ENCODE results near the gene COL26A1. TPM values are rescaled to one million over a fixed set of nuclear protein-coding genes. Genes with fewer than 3 reads are reported as not detected.
A peak's percentile ranks its signal among the peaks of the same experiment; 100 is the strongest.

COL26A1 gene
- total RNA-seq, 6 donors from 2014 or later, result 0.20 to 1.0 (median 0.30) TPM; not detected in 2

DNA sequence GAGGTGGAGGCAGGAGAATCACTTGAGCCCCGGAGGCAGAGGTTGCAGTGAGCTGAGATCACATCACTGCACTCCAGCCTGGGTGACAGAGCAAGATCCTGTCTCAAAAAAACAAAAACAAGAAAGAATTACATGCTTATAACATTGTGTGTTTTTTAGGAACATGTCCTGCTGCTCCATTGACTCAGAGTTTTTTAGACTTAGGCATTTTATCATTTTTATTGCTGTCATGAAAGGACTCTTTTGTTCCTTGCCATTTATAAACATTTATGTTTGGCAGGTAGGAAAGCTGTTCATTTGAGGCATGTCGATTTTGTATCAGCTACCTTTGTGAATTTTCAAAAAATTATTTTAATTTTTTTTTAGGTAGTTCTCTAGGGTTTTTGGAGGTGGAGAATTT is 20.3 kb downstream of the COL26A1 start:
- H3K27ac ChIP-seq, result no peak overlapping the region
- no peaks in the 10 kb centered on the region for H3K9me3 ChIP-seq
- no peaks in the 10 kb centered on the region for H3K4me1 ChIP-seq
- DNase-seq, result no peak
- no peak for TF ChIP-seq POLR2AphosphoS5 (IDR thresholded peaks at IDR 0.05)
- no peak for TF ChIP-seq POLR2A (IDR thresholded peaks at IDR 0.05)
- TF ChIP-seq EP300 (IDR thresholded peaks at IDR 0.05), result no peak
- TF ChIP-seq, protein P1, sequence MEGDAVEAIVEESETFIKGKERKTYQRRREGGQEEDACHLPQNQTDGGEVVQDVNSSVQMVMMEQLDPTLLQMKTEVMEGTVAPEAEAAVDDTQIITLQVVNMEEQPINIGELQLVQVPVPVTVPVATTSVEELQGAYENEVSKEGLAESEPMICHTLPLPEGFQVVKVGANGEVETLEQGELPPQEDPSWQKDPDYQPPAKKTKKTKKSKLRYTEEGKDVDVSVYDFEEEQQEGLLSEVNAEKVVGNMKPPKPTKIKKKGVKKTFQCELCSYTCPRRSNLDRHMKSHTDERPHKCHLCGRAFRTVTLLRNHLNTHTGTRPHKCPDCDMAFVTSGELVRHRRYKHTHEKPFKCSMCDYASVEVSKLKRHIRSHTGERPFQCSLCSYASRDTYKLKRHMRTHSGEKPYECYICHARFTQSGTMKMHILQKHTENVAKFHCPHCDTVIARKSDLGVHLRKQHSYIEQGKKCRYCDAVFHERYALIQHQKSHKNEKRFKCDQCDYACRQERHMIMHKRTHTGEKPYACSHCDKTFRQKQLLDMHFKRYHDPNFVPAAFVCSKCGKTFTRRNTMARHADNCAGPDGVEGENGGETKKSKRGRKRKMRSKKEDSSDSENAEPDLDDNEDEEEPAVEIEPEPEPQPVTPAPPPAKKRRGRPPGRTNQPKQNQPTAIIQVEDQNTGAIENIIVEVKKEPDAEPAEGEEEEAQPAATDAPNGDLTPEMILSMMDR (IDR thresholded peaks at IDR 0.05), result no peak
- no peak for ATAC-seq (ENCODE audit: low FRiP score in 2 of 2)
- H3K4me3 ChIP-seq, result no peak overlapping the region
- WGBS, 2 donors, result 69 to 73% methylated on average over 2 of the region's 2 CpGs
- no peaks in the 10 kb centered on the region for H3K27me3 ChIP-seq
- H3K36me3 ChIP-seq, result no peaks in the 10 kb centered on the region

DNA sequence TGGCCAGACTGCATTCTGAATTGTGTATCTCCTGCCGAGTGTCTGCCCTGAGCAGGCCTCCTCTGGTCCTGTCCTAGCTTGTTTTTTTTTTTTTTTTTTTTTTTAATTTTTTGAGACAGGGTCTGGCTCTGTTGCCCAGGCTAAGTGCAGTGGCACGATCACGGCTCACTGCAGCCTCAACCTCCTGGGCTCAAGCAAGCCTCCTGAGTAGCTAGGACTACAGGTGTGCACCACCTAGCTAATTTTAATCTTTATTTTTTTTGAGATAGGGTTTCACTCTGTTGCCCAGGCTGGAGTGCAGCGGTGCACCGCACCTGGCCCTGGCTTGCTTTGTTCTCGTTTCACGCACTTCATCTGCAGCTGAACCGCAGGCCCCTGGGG is 23.5 kb downstream of the COL26A1 start:
- H3K9me3 ChIP-seq, result no peaks in the 10 kb centered on the region
- DNase-seq (peak in 1 of 2 donors; percentile 44), ATAC-seq (ENCODE audit: low FRiP score in 2 of 2) (peak in 1 of 2 donors; percentile 11)
- H3K36me3 ChIP-seq, result no peaks in the 10 kb centered on the region
- TF ChIP-seq, protein P1 (IDR thresholded peaks at IDR 0.05), result no peak
- TF ChIP-seq POLR2A (IDR thresholded peaks at IDR 0.05) (no peak), POLR2AphosphoS5 (IDR thresholded peaks at IDR 0.05) (no peak), EP300 (IDR thresholded peaks at IDR 0.05) (no peak)
- H3K4me3 ChIP-seq, result no peak overlapping the region
- no peaks in the 10 kb centered on the region for H3K4me1 ChIP-seq
- no peaks in the 10 kb centered on the region for H3K27me3 ChIP-seq
- WGBS, 2 donors, result 91 to 92% methylated on average over 8 of the region's 8 CpGs
- no peak overlapping the region for H3K27ac ChIP-seq

DNA sequence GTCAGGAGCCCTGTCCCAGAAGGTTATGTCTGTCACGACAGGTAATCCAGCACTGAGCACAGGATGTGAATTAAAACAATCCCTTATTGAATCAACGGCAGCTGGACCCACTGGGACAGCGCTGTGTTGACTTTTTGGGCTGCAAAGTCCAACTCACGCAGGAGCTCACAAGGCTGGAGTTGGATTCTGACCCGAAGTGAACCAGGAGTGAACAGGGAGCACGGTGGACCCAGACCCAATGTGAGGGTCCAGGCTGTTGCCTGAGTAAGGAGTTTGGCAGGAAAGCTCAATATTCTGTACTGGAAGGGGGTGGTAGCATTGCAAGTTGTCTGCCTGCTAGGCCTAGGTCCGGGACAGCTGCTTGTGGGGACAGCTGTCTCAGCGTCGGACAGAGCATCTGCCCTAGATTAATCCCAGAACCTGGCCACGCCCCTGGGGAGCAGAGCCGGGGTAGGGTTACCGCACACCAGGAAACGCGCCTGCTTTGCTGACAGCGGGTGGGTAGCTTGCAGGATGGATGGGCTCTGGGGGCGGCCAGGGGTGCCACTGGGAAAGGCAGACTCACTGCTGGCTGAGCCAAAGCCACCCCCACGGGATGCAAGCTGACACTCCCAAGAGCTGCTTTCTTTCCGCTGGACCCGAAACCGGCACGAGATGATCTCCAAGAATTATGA is 24.0 kb downstream of the COL26A1 start:
- WGBS, 2 donors, result 27 to 38% methylated on average over 12 to 20 of the region's 21 CpGs
- peak in 1 of 2 donors; percentile 43 for DNase-seq
- no peak for ATAC-seq (ENCODE audit: low FRiP score in 2 of 2)
- H3K27ac ChIP-seq, result no peak overlapping the region
- no peaks in the 10 kb centered on the region for H3K9me3 ChIP-seq
- H3K4me1 ChIP-seq, result no peaks in the 10 kb centered on the region
- no peak for TF ChIP-seq POLR2A (IDR thresholded peaks at IDR 0.05)
- TF ChIP-seq, protein P1 (IDR thresholded peaks at IDR 0.05), result no peak
- no peak for TF ChIP-seq EP300 (IDR thresholded peaks at IDR 0.05)
- peak in 1 of 2 donors; percentile 15 for TF ChIP-seq POLR2AphosphoS5 (IDR thresholded peaks at IDR 0.05)
- H3K36me3 ChIP-seq, result no peaks in the 10 kb centered on the region
- H3K27me3 ChIP-seq, result no peaks in the 10 kb centered on the region
- H3K4me3 ChIP-seq, result no peak overlapping the region

DNA sequence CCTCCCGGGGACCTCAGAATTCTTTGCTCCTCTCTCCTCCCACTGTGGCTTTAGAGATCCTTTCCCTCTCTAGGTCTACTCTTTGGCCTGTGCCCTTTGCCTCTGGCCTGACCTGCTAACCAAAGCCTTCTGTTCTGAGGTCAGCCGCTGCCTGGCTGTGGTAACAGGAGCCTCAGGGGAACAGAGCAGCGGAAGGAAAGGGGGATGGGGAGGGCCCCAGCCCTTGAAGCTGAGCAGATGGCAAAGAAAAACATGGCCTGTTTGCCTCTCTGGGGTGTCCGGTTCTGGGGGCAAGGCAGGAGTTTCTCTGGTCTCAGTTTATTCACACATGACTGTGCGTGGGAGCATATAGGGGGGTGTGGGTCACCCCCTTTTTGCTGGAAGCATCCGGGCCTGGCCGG is 28.2 kb downstream of the COL26A1 start:
- no peak overlapping the region for H3K27ac ChIP-seq
- H3K4me1 ChIP-seq, result no peaks in the 10 kb centered on the region
- TF ChIP-seq POLR2A (IDR thresholded peaks at IDR 0.05) (no peak), POLR2AphosphoS5 (IDR thresholded peaks at IDR 0.05) (peak in 1 of 2 donors; percentile 35)
- no peaks in the 10 kb centered on the region for H3K27me3 ChIP-seq
- DNase-seq (no peak), ATAC-seq (ENCODE audit: low FRiP score in 2 of 2) (peak in 1 of 2 donors; percentile 12)
- WGBS, 2 donors, result 30 to 46% methylated on average over 6 to 7 of the region's 7 CpGs
- no peaks in the 10 kb centered on the region for H3K36me3 ChIP-seq
- H3K4me3 ChIP-seq, result no peak overlapping the region
- no peaks in the 10 kb centered on the region for H3K9me3 ChIP-seq

DNA sequence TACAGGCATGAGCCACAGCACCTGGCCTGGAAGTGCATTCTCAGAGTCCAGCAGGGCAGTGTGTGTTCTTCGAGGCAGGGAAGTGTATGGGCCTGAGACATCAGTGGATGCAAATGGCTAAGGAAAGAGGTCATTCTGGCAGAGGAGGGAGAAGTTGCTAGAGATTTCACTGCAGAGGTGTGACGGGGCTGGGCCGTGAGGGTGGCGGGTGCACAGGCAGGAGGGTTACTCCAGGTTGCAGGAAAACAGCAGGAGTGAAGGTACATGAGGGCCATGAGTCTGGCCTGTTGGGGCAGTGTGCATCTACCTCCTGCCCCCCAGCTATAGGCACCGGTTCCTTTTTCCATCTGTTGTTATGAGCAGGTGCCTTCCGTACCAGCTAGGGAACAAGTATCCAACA is 29.3 kb downstream of the COL26A1 start:
- DNase-seq, result peak in 1 of 2 donors; percentile 52
- Histone ChIP-seq H3K36me3 (no peaks in the 10 kb centered on the region), H3K4me3 (no peak overlapping the region), H3K27ac (no peak overlapping the region), H3K4me1 (no peaks in the 10 kb centered on the region), H3K27me3 (no peaks in the 10 kb centered on the region), H3K9me3 (no peaks in the 10 kb centered on the region)
- TF ChIP-seq POLR2AphosphoS5 (IDR thresholded peaks at IDR 0.05) (no peak), EP300 (IDR thresholded peaks at IDR 0.05) (no peak), POLR2A (IDR thresholded peaks at IDR 0.05) (no peak)
- TF ChIP-seq, protein P1 (IDR thresholded peaks at IDR 0.05), result no peak
- no peak for ATAC-seq (ENCODE audit: low FRiP score in 2 of 2)
- WGBS, 2 donors, result 75 to 93% methylated on average over 6 of the region's 6 CpGs
